NCI-H446 (cell line): Measurements from ENCODE around the gene SELENOI.
"Not testable (repeated sequence)": the region's sequence is repeated elsewhere in the genome, so short reads cannot be mapped to it uniquely, and the experiment has no call there.

Source experiments
- DNase-seq, 2 experiments: peaks; one replicate each; lab custom pipeline; 2025; lab: John Stamatoyannopoulos, UW

Gene SELENOI, protein sequence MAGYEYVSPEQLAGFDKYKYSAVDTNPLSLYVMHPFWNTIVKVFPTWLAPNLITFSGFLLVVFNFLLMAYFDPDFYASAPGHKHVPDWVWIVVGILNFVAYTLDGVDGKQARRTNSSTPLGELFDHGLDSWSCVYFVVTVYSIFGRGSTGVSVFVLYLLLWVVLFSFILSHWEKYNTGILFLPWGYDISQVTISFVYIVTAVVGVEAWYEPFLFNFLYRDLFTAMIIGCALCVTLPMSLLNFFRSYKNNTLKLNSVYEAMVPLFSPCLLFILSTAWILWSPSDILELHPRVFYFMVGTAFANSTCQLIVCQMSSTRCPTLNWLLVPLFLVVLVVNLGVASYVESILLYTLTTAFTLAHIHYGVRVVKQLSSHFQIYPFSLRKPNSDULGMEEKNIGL

DNA sequence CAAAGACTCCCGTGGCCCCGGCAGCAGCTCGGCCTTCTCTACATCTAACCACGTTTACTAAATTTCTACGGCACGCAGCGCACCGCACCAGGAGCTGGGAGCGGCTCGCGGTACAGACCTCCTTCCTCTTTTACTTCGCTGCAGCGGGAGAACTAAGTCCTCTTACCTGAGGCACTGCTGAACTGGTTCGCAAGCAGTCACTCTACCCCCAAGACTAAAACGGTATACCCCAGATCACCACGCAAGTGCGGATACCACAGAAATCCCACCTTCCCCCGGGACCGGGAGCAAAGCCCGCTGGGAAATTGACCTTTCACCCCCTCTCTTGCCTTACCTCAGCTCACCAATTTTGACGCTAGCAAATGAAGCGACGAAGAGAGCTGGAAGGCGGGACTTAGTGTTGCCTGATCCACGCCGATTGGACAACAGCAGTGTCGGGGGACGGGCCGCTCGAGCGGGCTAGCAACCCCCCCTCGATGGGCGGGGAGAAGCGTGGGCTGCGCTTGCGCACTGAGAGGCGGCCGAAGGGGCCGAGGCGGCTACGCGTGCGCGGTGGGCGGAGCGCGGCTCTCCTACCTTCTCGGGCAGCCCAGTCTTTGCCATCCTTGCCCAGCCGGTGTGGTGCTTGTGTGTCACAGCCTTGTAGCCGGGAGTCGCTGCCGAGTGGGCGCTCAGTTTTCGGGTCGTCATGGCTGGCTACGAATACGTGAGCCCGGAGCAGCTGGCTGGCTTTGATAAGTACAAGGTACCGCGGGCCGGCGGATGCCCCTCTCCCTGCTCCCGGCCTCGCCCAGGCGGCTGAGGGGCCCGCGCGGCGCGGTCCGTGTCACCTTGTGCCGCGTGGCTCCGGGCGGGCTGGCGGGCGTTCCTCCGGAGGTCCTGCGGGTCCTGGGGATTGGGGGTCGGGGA, at the start of gene SELENOI:
Gene SELENOI (plus strand): TSS at position 599 of the 909 bp plus-strand sequence. CDS start 90 bp downstream, at position 689.
- peak; percentile 98 to 99 for DNase-seq

DNA sequence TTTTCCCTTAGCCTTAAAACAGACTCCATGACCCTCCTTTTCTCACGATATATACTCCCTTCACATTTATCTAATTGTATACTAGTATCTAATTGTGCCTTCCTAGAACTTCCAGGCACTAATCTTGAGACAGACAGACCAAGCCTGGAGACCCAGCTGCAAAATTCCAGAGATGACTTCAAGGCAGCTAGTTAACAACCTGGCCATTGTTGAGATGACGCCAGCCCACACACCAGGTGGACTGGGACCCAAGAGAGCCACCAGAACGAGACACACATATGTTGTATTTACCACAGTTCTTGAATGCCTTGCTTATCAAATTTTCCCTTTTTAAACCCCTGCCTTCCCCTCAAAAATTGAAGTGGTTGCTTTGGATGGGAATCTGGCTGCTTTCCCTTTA, 48.9 kb upstream of the SELENOI start:
- no peak for DNase-seq

DNA sequence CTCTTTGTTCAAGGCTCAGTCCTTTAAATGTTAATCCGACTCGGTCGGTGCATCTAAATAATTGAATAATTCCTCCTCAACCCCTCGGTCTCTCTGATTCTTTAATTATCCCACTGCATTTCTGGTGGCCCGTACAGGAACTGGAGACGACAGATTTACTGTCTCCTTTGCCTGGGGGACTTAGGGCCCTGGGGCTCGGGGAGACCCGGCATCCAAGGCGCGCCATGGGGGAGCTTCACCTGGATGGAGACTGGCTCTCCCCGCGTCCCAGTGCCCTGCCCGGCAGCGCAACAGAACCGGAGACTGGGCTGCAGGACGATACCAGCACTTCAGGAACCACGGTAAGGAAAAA, 47.7 kb upstream of the SELENOI start:
- no peak for DNase-seq

DNA sequence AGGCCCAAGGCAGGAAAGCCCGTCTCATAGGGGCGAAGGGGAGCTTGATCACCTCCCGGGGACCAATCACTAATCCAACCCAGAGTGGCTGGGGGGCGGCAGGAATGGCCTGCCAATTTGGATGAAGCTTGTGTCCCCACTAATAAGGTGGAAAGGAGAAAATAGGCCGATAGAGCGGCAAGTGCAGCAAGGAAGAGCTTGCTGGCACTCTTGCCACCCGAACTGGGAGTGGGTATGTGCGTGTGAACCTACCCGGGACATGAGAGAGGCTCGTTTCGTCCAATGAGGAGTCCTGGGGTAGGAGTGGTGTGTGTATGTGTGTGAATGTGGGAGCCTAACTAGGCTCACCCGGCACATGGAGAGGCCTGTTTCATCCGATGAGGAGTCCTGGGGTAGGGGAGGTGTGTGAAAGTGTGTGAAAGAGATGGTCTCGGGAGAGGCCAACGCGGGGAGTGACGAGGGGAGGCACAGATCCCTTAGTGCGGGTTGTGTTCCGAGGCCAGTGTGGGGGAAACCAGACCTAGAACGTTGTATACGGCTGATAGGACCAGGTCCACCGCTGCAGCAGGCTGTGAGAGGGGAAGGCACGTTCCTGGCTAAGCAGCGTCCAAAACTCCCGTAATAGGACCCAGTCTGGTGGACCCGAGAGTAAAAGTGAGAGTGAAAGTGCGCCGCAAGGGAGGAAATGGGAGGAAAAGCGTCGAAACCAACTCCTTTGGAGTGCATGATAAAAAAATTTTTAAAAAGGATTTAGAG, 47.1 kb upstream of the SELENOI start:
- DNase-seq, result no peak

DNA sequence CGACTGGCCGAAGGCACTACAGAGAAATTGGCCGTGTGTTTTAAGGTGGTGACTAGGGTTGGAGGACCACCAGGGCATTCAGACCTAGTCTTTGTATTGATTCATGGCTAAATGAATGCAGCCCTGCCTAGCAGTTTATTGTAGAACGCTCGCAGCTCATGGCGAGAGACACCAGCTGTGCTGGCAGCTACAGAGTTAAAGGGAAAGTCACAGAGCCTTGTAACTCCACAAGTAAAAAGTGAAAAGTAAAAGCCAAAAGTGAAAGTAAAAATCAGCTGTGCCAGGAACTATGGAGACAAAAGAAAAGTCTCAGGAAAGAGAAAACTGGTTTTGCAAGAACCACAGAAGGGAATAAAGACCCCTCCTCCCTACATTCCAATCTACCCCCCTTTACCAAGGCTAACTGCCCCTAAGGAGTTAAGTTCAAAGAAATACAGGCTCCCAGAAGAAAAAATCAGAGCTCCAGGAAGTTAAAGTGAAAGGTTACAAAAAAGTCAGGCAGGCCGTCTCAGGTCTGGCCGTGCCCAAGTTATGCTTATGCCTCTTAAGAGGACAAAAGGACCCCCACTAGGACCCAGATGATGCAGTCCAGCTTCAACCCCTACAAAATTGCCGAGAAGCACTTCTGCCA, 46.4 kb upstream of the SELENOI start:
- no peak for DNase-seq

DNA sequence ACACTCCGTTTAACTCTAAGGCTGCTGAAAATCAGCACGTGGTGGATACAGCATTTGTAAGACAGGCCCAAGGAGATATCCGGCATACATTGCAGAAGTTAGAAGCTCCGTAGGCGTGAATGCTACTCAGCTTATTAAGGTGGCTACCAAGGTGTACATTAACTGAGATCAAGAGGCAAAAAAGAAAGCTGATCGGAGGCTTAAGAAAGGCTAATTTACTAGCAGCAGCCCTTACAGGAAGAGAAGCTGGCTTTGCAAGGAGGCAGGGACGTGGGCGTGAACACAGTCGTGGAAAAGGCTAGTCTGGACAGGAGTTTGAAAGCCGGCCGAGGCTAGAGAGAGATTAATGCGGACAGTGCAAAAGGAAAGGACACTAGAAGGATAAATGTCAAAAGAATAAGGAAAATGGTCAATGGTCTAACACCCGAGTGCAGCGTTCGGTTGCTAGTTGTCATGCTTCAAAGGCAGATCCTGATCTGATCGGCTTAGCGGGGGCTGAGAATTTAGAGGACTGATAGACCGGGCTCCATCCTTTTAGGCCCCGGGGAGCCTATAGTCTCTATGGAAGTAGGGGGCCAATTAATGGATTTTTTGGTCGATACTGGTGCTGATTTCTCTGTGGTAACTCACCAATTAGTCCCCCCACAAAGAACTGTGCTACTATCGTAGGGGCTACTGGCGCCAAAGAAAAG, 45.6 kb upstream of the SELENOI start:
- DNase-seq, result no peak

DNA sequence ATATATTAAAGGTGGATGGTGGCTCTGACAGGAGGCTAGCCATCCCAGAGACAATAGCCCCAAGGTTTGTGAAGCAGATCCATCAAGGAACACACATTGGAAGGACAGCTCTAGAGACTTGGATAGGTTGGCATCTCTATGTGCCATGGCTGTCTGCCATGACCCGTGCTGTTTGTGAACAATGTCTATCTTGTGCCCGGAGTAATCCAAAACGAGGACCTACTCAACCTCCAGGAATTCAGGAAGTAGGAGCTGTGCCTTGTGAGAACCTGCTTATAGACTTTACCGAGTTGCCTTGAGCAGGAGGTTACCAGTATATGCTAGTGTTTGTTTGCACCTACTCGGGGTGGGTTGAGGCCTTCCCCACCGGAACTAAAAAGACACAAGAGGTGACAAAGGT, 43.1 kb upstream of the SELENOI start:
- DNase-seq, result no peak

DNA sequence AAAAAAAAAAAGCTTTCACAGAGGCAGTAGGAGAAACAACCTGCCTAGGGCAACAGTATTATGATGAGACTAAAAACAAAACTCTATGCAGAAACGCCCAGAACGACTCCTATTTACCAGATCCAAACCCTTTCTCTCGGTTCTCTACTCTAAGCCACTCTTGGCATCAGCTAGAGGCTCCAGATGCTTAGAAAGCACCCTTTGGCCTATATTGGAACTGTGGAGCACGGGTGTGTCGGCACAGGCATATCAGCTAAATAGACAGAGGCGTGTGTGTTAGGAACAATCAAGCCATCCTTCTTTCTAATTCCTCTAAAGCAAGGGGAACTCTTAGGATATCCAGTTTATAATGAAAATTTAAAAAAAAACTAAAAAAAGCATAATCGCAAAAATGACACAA, 40.8 kb upstream of the SELENOI start:
- peak in 1 of 2 experiments; percentile 31 for DNase-seq

DNA sequence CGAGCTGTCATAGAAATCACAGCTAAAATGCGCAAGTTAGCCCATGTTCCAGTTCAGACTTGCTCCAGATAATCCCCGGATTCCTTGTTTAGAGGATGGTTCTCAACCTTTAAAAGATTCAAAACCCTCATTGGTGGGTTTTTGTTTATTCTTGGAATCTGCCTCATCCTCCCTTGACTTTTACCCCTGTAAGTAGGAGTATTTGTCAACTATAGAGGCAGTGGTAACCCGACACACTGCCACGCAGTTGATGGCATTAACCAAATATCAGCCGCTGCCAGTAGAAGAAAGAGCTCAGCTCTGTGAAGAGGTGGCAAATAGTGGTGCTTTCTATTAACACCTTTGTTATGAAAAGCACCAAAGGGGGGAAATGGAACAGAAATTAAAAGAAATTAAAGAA, 40.4 kb upstream of the SELENOI start:
- no peak for DNase-seq

DNA sequence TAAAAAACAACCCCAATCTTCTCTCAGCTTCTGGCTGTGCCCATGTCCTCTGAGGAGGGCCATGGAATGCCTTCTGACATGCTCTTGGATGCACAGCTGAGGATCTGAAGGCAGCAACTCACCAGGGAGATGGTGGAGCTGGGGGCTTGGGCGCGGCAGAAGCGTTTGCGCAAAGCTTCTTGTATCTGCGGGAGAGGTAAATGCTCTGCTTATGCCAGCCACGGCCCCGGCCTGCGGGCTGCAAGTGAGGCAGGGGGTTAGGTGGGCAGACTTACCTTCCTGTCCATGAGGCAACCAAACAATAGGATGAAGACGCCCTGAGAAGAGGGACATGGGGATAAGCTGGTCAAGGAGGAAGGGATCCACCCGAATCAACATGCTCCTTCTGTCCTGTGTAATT, 36.0 kb upstream of the SELENOI start:
- no peak for DNase-seq

DNA sequence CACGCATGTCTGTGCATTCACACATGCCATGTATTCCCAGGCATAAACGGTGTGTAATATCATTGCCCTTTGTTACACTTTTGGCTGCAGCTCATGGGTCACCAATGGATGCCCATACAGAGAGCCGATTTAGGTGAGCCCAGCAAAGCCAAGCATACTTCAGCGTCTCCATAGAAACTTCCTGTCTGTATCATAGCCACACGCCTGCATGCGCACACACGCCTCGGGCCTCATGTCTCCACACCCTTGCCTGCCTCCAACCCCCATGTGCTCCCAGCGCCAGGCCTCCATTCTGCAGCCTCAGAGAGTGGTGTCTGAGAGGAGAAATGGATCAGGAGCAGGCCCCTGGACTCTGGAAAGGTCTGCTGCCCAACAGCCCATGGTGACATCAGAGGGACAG, 33.5 kb upstream of the SELENOI start:
- DNase-seq, result no peak

DNA sequence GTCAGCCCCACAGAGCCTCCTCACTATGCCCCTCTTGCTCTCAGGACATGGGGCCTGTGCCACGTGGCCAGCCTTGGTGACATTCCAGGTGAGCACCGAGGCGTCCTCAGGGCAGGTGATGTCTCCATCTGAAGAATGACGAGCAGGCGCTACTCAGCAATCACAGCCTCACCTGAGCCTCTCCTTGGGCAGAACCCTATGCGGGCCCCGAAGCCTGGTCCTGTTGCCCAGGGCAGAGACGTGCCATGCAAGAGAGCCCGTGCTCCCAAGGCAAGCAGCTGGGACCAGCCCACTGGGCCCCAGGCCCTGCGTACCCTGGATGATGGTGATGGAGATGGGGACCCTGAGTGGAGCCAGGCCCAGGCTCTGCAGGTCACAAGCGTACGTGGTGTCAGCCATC, 32.5 kb upstream of the SELENOI start:
- DNase-seq, result no peak

DNA sequence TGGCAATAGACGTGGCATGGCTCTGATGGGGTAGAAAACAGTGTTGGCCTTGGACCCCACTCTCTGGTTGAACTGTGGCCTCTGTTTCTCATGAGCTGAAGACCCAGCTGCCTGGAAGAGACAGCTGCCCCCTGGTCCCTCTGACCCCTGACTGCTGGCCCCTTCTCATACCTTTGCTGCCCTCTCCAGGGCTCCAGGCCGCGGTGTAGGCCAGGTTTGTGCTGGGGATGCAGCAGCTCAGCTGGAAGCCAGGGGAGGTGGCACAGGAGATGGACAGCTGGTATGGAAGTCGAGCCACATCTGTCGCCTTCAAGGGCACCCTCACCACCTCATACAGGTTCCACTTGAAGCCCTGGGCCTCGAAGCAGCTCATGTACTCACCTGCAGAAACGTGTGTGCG, 31.7 kb upstream of the SELENOI start:
- no peak for DNase-seq

DNA sequence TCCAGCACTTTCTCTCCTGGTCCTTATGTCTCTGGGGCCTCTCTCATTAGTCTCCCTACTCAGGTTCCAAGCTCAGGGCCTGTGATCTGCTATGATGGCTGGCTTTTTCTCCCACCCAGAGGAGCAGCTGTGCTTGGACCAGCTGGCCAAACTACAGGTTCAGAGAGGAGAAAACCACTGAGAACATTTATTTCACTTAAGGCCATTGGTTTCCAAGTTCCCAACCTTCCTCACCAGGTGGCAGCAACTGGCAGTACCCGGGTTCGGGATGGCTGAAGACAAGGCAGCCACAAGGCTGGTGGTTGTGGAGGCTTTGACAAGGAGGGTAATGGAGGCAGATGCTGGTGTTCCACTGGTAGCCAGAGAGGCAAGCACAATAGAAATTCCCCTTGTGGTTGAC, 29.9 kb upstream of the SELENOI start:
- DNase-seq, result peak in 1 of 2 experiments; percentile 20

DNA sequence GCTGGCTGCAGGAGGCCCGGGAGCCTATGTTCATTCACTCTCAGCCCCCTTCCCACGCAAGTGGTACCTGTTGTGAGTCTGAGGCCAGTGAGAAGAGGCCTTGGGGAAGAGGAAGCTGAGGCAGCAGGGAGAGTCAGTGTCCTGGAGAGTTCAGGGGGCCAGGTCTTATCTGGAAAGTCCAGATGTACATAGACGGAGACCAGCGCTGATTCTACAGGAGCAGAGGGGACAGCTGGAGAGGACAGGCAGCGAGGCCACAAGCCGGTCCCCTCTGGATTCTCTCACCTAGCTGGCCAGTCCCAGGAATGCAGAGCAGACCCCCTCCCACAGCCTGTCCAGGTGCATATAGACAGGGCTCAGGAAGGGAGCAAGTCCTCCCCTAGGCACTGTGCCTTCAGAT, 29.1 kb upstream of the SELENOI start:
- no peak for DNase-seq

DNA sequence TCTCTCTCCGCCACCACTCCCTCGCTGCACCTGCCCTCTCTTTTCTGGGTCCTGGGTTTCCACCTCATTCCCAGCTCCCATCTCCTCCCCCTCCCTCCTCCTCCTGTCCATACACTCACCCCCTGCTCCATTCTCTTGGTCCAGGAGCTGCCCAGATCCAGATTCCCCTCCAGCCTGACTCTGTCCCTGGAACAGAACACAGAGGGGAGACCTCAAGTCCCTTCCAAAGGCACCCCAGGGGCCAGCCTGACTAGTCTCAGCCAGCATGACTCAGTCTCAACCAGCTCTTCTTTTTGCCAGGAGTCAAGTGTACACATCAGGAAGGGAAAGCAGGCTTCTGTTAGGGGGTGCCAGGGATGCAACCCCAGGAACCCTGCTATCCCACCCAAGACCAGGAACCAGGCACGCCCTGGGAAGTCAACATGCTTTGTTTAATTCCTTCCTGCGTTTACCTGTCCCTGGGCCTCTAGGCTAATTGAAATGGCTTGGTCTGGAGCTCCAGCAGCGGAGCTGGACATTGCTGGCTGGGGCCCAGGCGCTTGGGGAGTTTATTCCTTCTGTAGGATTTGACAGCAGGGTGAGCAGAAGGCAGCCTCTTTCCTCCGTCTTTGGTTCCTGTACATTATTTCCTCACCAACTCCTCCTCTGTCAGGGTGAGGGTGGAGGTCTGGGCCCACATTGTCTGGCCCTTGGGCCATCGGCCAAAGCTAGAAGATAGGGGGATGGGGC, 28.4 kb upstream of the SELENOI start:
- DNase-seq, result peak; percentile 45 to 73

DNA sequence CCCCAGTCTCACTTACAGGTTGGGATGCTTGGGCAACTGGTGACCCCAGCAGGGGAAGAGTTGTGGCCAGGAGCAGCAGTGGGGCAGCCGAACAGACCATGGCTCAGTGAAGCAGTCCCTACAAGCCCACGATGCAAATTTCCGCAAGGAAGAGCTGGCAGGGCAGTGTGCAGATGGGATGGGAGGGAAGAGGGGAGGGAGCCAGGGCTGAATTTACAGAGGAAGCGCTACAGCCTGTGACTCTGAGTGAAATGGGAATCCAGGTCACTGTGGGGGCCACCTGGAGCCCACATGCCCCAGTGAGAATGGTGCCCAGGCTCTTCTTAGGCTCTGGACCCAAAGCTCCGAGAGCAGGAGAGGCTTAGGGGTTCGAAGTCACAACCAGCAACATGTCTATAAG, 27.0 kb upstream of the SELENOI start:
- DNase-seq, result peak; percentile 13 to 63

DNA sequence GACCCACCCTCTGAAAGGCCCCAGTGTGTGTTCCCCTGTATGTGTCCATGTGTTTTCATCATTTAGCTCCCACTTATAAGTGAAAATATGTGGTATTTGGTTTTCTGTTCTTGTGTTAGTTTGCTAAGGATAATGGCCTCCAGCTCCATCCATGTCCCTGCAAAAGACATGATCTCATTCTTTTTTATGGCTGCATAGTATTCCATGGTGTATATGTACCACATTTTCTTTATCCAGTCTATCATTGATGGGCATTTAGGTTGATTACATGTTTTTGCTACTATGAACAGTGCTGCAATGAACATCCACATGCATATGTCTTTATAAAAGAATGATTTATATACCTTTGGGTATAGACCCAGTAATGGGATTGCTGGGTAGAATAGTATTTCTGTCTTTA, 21.5 kb upstream of the SELENOI start:
- DNase-seq, result not testable (repeated sequence)

DNA sequence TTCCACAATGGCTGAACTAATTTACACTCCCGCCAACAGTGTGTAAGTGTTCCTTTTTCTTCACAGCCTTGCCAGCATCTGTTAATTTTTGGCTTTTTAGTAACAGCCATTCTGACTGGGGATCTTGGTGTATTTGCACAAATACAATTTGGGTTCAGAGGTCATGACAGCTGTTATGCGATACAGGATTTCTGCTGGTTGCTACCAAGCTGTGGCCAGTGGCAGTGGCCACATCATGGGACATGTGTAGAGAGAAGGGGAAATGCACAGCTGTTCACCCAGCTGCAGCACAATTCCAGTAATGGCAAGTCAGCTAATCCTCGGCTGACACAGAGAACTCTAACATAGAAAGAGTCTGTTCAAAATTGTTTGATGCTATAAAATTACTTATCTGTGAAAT, 21.0 kb upstream of the SELENOI start:
- no peak for DNase-seq

DNA sequence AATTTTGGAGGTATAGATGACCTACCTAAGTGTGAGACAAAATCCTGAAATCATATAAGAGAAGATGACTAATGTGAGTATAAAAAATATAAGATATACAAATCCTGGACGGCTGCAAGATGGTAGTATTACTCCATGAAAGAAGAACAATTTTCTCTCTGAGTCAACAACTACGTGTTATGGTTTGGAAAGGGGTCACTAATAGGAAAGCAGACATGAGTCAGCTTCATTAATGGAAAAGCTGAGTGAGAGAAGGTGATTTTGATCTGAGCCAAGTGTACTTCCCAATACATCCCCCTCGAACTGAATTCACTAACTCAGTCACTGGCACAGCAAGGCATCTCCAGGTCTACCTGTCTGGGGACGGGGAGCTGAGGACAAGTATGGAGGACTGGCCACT, 20.1 kb upstream of the SELENOI start:
- no peak for DNase-seq

DNA sequence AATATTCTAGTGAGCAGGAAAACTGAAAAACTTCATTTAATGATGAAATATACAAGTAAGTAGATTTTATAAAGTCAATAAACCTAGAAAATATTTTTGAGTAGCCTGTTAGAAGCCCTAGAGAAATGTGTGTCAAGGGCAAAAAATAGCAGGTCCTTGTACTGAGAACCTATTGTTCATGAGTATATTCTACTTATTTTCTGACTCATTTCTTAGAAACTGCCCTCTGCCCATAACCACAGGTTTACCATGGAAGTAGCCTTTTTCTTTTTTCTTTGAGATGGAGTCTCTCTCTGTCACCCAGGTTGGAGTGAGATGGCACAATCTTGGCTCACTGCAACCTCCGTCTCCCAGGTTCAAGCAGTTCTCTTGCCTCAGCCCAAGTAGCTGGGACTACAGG, 19.4 kb upstream of the SELENOI start:
- no peak for DNase-seq
